Measurements from ENCODE around the gene KCNH1.

The KCNH1 gene

DNA sequence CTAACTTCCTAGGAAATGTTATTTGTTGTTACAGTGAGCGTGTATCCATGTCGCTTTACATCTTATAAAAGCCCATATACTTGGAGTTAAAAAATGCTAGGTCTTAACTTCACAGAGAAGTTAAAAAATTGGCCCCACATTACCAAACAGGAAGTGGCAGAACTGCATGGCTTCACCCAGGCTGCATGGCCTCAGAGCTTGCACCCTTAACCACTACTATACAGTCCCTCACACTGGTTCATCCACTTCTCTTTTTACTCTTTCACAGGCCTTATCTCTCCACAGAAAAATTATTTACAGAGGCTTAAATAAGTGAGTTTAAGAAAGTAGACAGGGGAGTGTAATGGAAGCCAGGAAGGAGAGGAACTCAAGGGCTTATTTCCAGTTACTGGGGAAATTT is 402.8 kb downstream of the KCNH1 start:
- no peak overlapping the region; the same call in 1 of the 2 replicates for H3K27ac ChIP-seq
- TF ChIP-seq, protein P1, sequence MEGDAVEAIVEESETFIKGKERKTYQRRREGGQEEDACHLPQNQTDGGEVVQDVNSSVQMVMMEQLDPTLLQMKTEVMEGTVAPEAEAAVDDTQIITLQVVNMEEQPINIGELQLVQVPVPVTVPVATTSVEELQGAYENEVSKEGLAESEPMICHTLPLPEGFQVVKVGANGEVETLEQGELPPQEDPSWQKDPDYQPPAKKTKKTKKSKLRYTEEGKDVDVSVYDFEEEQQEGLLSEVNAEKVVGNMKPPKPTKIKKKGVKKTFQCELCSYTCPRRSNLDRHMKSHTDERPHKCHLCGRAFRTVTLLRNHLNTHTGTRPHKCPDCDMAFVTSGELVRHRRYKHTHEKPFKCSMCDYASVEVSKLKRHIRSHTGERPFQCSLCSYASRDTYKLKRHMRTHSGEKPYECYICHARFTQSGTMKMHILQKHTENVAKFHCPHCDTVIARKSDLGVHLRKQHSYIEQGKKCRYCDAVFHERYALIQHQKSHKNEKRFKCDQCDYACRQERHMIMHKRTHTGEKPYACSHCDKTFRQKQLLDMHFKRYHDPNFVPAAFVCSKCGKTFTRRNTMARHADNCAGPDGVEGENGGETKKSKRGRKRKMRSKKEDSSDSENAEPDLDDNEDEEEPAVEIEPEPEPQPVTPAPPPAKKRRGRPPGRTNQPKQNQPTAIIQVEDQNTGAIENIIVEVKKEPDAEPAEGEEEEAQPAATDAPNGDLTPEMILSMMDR (conservative IDR thresholded peaks at IDR 0.05) = no peak

DNA sequence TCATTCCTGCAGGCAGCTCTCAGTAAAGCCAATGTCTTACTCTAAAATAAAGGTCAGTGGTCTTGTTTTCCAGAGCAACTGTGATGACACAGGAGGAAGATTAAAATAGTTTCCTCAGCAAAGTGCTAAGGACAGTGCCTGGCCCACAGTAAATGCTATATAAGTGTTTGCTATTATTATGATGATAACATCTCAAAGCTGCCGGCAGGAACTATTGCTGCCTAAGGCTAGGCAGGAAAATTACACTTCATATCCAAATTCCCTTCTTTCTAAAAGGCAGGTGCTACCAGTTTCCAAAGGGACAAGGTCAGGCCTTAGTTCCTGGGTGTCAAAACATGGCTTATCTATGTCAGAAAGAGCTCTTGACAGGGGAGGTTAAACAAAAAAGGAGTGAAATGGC is 403.9 kb downstream of the KCNH1 start:
- TF ChIP-seq, protein P1 (conservative IDR thresholded peaks at IDR 0.05) = no peak

DNA sequence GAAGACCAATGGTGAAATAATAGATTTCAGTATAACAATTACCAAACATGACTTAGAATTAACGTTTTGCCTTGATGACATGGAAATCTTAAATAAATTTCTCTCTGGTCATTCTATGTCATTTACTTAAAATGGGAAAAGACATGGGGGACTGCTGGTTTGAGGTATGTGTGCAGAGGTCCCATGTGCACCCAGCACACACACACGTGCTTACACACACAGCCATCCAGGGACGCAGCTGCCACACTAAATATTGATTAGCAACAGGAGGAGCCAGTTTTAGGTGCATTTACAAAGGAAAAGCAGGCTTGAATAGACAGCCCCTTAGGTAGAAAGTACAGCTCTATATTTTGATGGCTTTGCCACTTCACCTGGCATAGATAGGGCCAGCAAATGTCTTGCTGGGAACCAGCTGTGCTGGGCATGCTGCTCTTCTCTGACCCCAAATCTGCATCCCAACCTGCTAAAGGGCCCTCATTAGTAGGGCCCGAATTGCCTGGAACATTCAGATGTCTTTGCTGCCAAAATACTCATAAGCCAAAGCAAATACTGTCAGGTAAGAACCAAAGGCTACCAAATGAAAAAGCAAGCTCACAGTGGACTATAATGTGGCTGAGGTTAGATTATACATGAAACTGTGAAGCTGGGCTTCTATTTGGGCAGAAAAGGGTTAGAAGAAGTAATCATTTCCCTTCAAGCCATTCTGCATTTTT is 405.4 kb downstream of the KCNH1 start:
- TF ChIP-seq, protein P1 (conservative IDR thresholded peaks at IDR 0.05) = no peak
- peak overlapping the region; percentile 41 for H3K27ac ChIP-seq

More for the DNA sequence above, 403.9 kb downstream of the KCNH1 start:
- H3K27ac ChIP-seq = peak overlapping the region; percentile 41

DNA sequence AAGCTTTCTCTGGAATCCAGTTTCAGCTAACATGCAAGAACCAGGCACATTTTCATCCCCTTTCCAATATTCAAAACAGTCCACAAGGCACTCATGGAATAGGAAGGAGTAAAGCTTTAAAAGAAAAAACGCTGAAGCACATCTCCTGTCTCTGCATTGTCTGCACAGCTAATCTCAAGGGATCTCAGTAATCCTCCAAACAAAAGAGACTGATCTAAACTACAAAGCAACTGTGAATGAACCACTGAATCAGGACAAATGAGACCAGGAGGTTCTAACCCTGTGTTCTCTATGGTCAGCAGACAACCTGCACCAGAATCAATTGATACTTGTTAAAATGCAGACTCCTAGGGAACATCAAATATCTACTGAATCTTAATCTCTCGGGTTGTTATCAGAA is 406.2 kb downstream of the KCNH1 start:
- TF ChIP-seq, protein P1 (conservative IDR thresholded peaks at IDR 0.05) = no peak
- no peak overlapping the region for H3K27ac ChIP-seq

DNA sequence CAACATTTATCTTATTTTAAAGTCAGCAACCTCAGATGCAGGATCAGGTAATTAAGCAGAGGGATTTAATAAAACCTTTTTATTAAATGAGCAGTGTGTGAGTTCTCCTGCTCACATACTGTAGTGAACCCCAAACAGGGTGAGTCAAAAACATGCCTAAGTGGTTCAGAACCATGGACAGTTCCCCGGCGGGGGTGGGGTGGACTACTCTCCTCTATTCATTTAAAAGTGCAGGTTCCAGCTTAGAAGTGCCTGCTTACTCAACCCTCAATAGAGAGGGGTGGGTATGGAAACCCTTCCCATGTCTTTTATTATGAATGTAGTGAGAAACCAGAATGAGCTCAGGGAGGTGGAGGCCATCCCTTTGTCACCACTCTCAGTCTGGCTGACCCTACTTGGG is 407.3 kb downstream of the KCNH1 start:
- H3K27ac ChIP-seq = no peak overlapping the region
- TF ChIP-seq, protein P1 (conservative IDR thresholded peaks at IDR 0.05) = no peak

DNA sequence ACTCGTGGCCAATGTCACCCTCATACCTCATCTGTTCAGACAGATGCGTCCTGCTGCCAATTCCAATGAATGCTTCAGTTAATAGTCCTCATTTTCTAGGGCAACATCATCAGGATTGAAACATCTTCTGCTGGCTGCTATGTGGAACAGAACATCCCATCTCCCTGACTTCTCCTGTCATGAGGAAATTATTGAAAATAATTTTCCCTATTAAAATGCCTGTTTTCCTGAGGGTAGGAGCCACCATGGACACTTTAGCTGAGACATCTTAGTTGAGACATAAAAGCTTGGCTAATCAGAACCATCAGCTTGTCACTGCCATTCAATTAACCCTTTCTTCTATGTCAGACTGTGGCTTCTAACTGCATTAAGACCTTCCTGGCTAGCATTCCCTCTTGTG is 409.2 kb downstream of the KCNH1 start:
- TF ChIP-seq, protein P1 (conservative IDR thresholded peaks at IDR 0.05) = no peak
- no peak overlapping the region for H3K27ac ChIP-seq

DNA sequence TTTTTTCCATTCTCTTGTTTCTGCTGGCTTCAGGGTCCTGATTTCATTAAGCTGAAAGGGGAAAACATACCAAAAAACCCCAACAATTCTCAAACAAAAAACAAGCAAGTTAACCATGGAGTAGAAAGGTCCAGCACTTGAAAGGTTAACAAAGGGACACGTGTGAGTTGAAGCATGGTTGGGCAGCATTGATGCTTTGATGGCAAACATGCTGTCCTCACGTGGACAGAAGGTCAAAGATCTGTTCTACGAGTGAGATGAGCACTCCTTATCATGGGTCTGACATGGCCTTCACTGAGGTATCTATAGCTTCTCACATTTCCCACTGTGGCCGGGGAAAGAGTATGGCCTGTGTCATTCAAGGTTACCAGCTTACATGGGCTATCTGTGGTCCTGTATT is 410.3 kb downstream of the KCNH1 start:
- no peak overlapping the region for H3K27ac ChIP-seq
- TF ChIP-seq, protein P1 (conservative IDR thresholded peaks at IDR 0.05) = no peak

Data from VCaP (cell line).